Fibroblast of skin of left quadriceps (primary cell): ENCODE results near the gene PCDHGA10.
"Not testable (repeated sequence)": the region's sequence is repeated elsewhere in the genome, so short reads cannot be mapped to it uniquely, and the experiment has no call there.

Experiments used
- DNase-seq, 2 experiments: peaks; one replicate each; pipeline ENCODE4 v3.0.0-alpha.2; 2013; ENCODE audit warnings: low read depth in 2 of 2

The PCDHGA10 gene

GRCh38 chr5:141412854-141413539 lies at the start of gene PCDHGA10:
TSS of gene PCDHGA10 (plus strand) at chr5:141412987. CDS start at chr5:141413176, 189 bp downstream.
- DNase-seq: peak in 1 of 2 experiments; percentile 47

- DNase-seq: no peak
These were observed 48.7 kb upstream of the PCDHGA10 start, which contains the start of gene PCDHGA5 for GRCh38 chr5:141363952-141364660. TSS of gene PCDHGA5 (plus strand) at chr5:141364162. CDS start at chr5:141364331, 169 bp downstream.

GRCh38 chr5:141366016-141366896 lies 46.5 kb upstream of the PCDHGA10 start:
- no peak for DNase-seq

- DNase-seq: peak in 1 of 2 experiments; percentile 42
These were observed 42.6 kb upstream of the PCDHGA10 start, which contains the start of gene PCDHGB3 for GRCh38 chr5:141369994-141370848. TSS of gene PCDHGB3 (plus strand) at chr5:141370242. CDS start at chr5:141370395, 153 bp downstream.

GRCh38 chr5:141371572-141372475 lies 41.0 kb upstream of the PCDHGA10 start:
- DNase-seq: no peak

- no peak for DNase-seq
These were observed 39.0 kb upstream of the PCDHGA10 start, which contains the start of gene PCDHGA6 for GRCh38 chr5:141373673-141374317. TSS of gene PCDHGA6 (plus strand) at chr5:141373891. CDS start at chr5:141374084, 193 bp downstream.

- no peak for DNase-seq
These were observed 38.2 kb upstream of the PCDHGA10 start for GRCh38 chr5:141374627-141375026.

GRCh38 chr5:141375444-141376155 lies 37.2 kb upstream of the PCDHGA10 start:
- DNase-seq: not testable (repeated sequence)

GRCh38 chr5:141382469-141383294 lies 30.1 kb upstream of the PCDHGA10 start, which contains the start of gene PCDHGA7:
TSS of gene PCDHGA7 (plus strand) at chr5:141382742. CDS start at chr5:141382900, 158 bp downstream.
- no peak for DNase-seq

GRCh38 chr5:141383345-141383744 lies 29.4 kb upstream of the PCDHGA10 start:
- DNase-seq: no peak

GRCh38 chr5:141384471-141385267 lies 28.1 kb upstream of the PCDHGA10 start:
- DNase-seq: no peak

- not testable (repeated sequence) for DNase-seq
These were observed 25.1 kb upstream of the PCDHGA10 start, which contains the start of gene PCDHGB4 for GRCh38 chr5:141387557-141388311. TSS of gene PCDHGB4 (plus strand) at chr5:141387698. CDS start at chr5:141387885, 187 bp downstream.

GRCh38 chr5:141388661-141389060 lies 24.1 kb upstream of the PCDHGA10 start:
- DNase-seq: no peak

GRCh38 chr5:141389153-141390042 lies 23.4 kb upstream of the PCDHGA10 start:
- no peak for DNase-seq
